OCI-LY3 (cell line): ENCODE results near the gene CES1.
"Not testable (repeated sequence)": the region's sequence is repeated elsewhere in the genome, so short reads cannot be mapped to it uniquely, and the experiment has no call there.

ENCODE experiments used
- CTCF ChIP-seq: fragments of 200-600, 300-600 bp; sonication (generic); IDR thresholded peaks from 2 replicates; pipeline ENCODE4 v1.5.1; 2014; ENCODE audit warnings: antibody characterized with exemption, low read length, low read depth
- EZH2phosphoT487 ChIP-seq: fragments of 200-600 bp; shearing (Covaris generic); IDR thresholded peaks from 2 replicates; pipeline ENCODE4 v1.6.1; 2018; ENCODE audit warnings: antibody characterized with exemption, mixed run types, low read depth

- TF ChIP-seq CTCF, EZH2phosphoT487: not testable (repeated sequence)
Observed at GRCh38 chr16:55808286-55808685, 24.6 kb downstream of the CES1 start.
